ENCODE results near the gene NAPG.
"Not testable (repeated sequence)": the region's sequence is repeated elsewhere in the genome, so short reads cannot be mapped to it uniquely, and the experiment has no call there.

Gene NAPG

DNA sequence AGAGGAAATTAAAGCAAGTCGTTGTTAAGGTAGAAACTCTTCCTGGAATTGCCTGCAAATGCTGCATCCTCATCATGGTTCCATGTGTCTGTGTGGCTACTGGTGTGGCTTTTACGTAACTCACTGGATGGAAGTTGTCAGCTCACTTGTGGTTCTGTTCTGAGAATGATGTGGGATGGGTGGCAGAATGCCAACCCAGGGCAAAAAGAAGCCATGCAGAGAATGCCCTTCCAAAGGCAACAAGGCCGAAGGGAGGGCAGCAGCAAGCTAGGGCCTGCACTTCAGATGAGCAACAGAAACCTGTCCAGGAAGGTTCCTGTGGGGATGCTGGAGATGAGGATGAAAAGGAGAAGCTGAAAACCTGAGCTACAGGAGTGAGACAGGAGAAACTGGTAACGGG, 10.4 kb upstream of the NAPG start:
- no peak for DNase-seq

DNA sequence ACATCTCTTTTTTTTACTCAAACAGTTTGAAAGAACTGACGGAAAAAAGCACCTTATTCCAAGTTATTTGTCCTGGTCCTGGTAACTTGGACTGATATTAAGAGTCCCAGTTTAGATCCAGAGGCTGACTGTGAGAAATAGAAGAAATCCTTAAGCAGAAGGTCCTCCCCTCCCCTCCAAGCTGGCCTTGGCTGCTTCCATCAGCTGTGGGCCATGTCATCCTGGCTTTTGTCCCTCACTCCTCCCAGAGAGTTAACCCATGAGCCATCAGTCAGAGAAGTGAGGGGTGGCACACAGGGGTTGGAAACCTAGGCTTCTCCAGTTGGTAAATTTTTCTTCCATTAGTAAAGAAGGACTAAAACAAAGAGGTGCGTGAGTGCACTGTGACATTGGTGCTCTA, 9.7 kb upstream of the NAPG start:
- no peak for DNase-seq

DNA sequence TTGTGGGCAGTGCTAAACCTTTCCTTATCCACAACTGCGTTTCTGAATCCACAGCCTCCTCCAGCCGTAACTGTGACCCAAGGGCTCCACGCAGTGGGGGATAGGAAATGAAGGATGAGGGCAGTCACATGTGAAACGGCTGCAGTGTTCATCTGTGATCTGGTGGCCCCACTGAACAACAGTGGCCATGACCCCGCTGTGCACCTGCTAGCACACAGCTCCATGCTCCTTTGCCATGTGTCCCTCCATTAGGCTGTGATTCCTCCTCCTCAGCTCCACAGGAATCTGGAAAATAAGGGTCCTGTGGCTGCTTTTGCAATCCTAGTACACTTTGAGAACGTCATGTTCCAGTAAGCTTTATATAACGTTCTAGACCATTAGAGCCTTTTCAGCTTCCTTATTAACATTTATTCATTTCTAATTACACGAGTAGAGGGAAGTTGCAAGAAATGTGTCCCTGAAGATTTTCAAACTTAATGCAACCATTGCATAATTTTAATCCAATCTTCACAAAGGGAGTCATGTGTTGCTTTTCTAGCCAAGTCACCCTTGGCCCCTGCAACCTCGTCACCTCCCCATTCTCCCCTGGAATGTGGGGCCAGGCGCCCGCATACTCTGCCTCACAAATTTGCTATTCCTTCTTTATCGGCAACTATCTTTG, 7.1 kb upstream of the NAPG start:
- no peak for DNase-seq

DNA sequence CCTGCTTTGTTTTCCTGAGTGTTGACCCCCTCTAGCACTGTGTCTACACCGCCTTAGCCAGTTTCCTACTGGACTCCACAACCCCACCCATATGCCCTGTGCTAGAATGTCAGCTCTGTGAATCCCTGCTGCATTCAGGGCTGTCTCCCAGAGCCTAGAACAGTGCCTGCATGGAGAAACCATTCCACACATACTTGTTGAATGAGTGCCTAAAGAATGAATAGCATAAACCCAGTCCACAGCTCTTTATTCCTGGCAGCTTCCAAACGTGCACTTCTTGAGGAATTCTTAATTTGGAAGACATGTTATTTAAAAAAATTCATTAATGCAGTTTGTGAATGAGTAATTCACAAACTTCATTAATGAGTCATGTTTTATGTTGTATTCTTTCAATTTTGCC, 6.5 kb upstream of the NAPG start:
- no peak for DNase-seq

DNA sequence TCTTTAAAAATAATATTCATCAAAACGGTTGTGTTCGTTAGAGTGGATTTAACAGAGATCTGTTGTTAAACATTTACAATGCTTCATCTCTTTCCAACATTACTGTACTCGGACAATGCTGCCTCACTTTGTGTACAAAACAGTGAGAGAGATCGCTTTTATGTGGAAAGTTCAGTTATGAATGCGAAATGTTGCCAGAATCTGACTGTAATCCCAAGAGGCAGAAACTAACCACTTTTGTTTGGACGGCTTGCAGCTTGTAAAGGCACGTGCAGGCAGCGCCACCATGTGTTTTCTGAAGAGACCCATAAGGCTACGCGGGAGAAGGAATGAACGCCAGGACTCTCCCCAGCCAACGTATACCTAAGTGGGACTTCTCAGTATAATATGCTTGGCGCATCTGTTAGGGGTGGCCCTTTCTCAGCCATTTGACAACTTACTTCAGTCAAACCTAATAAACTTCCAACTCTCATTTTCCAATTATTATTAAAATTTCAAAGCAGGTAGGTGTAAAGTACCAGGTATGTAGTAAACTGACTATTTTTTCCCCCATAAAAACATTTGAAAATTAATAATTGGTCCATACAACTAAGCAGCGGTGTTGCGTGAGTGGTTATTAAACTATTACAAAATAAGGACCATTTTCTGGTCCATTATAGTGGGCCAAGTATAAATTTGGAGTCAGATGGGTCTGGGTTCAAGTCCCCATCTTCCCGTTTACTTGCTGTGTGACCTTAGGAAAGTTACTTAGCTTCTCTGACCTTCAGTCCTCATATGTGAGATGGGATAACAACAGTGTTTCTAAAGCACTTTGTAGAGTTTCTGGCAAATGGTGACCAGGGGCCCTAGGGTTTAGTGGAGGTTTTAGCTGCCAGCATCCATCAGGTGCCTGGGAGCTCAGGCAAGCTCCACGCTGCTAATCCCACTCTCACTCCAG, 5.6 kb upstream of the NAPG start:
- DNase-seq = peak; percentile 54

DNA sequence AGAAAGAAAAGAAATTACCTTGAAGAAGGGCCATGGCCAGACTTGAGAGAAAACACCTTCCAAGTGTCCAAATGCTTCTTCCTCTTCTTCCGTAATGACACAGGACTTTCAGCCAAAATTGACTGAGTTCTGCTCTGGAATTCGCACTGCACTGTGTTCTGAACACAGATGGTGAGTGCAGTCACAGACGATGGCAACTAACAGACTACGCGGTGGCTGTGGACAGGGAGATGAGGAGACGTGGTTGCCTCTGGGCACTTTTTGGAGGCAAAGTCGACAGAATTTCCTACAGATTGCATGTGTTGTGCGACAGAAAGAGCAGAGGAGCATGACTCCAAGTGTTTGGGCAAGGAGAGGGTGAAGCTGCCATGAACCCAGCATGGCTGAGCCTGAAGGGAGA, 4.3 kb upstream of the NAPG start:
- no peak for DNase-seq

DNA sequence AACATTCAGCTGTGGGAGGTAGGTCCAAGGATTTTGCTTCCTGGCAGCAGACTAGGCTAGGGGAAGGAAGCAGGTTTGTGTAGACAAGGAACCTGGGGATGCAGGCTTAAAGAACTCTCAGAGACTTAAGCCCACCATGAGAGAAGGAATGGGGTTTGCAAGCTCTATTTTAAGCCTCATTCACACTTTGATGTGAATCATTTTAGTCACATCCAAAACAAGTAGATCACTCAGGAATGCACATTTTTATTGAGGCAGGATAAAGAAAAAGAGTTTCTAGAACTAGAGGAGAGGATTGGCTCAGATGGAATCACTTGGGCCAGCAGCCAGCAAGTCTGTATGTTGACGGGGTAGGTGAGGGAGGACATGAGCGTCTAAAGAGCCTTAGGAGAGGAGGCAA, 3.3 kb upstream of the NAPG start:
- DNase-seq = no peak

DNA sequence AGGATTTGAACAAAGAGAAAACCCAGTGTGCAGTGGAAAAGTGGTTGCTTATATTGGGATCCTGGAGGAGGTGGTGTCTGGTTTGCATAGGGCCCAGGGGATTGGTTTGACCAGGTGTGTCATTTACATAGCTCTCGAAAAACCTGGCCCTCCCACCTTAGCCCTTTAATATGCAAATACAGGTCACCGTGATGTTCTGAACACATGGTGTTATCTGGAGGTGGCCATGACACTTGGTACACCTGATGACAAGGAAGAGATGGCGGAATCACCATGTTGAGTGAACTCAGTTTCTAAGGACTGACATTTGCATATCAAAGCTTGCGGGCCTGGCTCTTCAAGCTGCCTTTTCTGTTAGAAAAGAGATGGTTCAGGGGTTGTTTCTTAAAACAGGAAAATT, 2.3 kb upstream of the NAPG start:
- no peak for DNase-seq

DNA sequence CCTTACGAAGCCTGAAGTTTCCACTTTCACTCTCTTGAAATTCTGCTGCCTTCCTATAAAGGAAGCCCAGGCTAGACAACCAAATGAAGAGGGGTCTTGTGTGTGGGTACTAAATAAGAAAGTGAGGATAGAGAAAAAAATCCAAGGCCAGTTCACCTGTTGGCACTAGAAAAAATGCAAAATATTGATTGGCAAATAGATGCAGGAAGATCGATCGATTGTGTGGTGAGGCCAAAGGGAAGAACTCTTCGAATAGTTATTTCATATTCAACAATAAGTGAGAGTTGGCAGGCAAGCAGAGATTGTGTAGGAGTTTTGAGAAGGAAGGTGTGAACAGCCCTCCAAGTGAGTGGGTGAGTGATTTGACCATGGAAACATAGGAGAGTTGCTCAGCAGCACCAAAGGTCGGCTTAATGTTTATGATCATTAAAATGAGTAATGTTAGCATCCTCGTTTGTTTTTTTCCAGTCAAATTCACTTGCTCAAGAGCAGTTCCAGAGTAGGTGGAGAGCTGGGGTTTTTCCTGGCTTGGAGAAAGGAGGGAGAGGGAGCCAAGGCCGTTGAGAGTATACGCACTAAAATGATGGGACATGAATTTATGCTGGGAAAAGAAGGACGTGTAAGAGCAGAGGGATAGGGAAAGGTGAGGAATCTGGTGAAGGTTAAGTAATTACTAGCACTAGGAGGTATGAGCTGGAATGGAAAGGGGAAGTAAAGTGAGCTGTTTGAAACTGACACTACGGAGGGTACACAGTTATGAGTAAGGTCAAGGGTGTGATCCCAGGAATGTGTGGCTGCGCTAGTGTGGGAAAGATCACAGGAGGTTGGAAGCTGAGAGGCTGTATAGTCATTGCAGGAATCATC, 1.1 kb upstream of the NAPG start:
- DNase-seq = no peak

DNA sequence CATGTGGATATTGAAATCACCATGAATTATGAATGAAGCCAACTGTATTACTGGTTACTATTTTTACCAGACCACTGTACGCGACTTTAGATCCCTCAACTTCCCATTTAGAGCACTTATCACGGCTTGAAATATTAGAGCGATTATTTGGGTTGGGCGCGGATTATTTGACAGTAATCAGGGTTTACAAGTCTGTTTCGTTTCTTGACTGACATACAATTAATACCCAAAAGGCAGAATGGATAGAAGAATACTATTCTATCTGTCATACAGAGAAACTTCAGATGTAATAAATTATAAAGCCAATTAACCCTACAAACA, 496 bp upstream of the NAPG start:
- no peak for DNase-seq

DNA sequence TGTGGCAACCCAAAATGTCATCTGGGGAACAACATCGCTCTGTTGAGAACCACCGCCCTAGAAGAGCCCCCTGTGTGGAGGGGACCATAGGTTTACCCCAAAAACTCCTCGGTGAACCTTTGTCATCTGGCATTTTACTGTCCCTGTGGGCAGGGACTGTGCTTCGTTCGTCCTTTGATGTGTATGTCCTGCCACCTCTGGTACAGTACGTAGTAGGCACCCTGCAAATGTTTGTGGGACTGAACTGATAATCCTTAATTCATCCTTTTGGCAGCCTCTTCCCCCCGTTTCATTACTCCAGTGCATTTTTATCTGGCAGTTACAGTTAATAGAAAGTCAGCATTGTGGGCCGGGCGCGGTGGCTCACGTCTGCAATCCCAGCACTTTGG, 728 bp downstream of the NAPG start:
- no peak for DNase-seq

DNA sequence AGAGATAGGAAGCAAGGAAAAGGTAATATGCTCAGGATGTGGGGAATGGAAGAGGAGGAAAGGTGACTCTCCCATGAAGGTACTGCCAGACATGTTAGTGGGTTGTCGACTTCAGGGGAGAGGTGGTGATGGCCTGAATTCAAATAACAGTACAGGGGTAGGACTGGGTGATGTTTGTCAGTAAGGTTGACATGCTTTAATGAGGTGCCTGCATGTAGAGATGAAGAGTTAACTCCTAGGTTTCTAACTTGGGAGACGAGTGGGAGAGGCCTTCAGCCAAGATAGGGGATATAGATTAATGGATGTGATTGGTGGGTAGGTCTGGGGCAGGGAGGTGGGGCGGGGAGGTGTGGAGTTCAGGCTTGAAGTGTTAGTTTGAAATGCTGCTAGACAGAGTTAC, 2.6 kb downstream of the NAPG start:
- no peak for DNase-seq

DNA sequence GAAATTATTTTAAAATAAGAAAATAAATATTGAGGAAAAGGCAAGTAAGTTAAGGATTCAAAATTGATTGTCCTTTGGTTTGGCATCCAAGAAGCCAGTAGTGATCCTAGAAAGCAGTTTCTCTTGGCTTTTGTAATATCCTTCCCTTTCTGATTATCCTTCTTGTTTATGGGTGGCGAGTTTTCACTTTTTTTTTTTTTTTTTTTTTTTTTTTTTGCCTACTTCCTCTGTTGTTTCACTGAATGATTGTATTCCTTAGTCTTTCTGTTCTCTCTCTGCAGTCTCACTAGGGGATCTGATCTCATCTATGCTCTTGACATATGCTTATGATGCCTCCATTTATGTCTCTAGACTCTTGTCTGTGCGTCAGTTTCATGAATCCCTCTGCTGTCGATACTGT, 4.2 kb downstream of the NAPG start:
- DNase-seq = no peak

DNA sequence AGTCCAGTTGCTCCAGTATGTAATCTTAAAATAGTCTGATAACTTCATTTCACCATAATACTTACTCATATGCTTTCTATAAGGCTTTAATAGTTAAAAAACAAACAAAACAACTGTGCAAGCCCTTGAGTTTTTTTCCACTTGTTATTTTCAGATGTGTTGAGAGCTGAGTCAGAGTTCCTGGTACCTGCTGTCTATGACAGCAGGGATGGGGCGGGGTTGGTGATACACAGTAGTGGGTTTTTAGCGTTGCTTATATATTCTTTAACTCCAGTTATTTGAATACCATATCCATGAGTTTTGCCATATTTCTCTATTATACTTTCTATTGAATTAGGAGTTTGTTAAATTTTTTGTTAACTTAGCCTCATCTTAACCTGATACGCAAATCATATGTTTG, 5.0 kb downstream of the NAPG start:
- DNase-seq = peak; percentile 43

DNA sequence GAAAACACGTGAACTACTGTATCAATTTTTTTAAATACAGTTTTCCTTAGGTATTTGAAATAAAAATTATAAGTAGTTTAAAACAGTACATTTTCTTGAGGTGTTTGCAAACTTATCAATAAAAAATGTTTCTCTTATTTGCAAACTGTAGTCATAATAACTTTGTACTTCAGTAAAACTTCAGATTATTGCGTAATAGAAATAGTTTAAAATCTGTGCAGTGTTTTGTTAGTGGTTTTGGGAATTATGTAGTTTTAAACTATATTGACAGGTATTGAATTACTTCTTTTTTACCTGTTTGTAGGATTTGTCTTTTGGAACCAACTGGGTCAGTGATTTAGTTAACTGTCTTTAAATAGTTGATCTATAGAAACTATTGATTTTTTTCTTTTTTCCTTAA, 7.3 kb downstream of the NAPG start:
- DNase-seq = no peak

DNA sequence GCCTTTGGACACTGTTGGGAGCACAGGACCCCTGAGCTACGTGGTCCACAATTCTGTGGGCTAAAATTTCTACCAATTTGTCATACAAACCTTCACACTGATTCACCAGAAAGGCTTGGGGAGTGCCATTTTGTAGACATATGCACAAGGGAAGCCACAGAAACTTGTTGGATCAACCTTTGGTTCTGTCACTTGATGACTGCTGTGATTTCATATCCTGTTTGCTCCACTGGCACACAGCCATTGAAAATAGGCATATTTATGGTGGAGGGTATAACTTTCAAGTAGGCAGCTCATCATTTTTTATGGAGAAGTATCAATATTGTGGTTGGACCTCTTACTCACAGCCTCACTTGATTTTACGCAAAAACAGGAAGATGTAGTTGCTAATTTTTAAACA, 10.5 kb downstream of the NAPG start:
- no peak for DNase-seq

DNA sequence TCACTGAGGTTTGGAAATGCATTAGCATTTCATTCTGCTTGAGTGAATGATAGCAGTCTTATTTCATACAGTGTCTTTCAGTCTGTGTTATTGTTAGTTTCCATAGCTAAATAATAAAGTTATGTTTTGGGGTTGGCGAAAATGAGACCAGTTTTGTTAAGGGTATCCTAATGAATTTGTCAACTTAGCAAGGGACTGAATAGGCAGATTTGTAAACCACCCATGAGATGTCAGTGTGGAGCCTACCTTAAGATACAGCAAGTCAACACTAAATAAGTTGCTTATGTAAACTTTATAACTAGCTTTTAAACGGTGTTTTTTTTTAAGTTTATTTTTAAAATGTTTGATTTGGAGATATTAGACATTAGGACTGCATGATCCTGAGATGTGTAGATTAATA, 11.9 kb downstream of the NAPG start:
- DNase-seq = no peak

DNA sequence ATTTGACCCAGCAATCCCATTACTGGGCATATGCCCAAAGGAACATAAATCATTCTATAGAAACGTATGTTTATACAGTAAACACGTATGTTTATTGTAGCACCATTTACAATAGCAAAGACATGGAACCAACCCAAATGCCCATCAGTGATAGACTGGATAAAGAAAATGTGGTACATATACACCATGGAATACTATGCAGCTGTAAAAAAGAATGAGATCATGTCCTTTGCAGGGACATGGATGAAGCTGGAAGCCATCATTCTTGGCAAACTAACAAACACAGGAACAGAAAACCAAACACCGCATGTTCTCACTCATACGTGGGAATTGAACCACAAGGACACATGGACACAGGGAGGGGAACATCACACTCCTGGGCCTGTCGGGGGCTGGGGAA, 13.3 kb downstream of the NAPG start:
- DNase-seq = not testable (repeated sequence)

DNA sequence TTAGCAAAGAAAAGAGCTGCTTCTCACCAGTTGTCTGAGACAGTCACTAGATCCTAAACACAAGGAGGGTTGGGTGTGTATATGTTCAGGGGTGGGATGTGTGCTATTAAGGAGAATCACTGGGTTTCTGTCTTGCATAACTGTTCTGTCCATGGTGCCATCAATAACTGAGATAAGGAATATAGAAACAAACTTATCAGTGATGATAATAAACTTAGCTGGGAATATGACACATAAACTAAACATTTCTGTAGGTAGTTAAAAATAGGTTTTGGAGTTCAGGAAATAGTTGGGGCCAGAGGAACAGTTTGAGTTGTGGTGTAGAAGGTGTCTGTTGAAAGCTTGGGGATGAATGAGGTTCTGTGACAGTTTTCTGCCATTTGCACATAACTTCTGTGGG, 17.4 kb downstream of the NAPG start:
- no peak for DNase-seq

DNA sequence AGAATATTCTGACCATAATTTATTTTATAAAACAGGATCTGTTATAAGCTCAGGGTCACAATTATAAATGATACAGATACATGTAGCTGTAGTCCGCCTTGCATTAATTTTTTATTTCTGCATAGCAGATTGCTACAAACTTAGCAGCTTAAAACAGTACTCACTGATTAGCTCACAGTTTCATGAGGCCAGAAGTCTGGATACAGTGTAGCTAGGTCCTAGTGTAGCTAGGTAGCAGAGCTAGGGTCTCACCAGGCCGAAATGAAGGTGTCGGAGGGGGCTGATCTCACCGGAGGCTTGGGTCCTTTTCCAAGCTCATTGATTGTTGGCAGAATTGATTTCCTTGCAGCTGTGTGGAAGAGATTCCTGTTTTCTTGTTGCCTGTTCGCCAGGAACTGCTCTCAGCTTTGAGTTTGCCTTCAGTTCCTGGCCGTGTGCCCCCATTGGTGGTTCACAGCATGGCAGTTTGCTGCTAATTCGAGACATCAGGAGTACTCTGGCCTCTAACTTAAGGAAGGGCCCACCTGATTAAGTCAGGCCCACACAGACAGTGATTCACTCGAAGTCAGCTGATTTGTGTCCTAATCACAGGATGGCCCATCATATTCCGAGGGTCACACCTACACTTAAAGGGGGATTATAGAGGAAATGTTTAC, 18.4 kb downstream of the NAPG start:
- no peak for DNase-seq

DNA sequence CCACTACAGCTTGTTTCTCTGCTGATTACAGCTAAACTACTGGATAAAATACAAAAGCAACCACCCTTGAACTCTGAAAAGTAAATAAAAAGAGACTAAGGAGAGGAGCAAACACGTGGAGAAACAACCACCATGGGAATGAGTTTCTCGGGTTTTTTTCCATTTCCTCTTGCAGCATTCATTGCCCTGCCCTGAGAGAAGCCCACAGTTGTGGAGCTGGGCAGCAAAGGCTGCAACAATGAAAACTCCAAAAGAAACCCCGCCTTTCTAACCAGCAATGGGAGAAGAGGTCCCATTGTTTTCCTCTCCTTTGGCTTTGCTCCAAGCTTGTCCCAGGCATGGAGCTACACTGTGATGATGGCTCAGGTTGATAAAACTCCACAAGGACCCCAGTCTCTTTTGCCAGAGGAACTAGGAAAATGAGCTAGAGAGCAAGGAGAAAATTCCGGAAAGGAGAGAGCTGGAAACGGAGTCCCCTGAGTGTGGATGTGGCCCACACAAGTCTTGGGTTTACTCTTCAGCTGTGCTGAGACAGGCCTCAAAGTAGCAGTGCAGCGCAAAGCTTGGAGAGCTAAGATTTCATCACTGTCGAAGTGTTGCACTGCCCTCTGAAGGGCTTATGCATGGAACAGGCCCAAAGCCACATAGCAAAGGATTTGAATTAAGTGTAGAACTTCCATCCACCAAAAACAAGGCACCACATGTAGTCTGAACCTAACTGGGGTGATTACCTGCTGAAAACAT, 20.9 kb downstream of the NAPG start:
- DNase-seq = no peak

DNA sequence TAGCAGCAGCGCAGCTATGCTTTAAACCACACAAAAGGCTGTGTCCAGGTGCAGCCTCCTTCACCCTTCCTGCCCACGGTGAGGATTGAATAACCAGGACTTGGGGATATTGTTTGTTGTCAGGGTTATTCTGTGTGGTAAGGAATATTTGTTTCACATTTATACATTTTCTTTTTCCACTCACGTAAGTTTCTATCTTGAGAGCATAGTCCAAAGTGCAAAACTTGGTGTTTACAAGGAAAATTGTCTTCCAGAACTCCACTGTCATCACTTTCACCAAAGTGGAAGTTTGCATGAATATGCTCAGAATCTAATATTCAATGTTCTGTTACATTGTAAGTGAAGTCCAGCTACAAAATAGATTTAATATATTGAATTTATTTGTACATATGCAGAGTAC, 26.4 kb downstream of the NAPG start:
- DNase-seq = no peak

DNA sequence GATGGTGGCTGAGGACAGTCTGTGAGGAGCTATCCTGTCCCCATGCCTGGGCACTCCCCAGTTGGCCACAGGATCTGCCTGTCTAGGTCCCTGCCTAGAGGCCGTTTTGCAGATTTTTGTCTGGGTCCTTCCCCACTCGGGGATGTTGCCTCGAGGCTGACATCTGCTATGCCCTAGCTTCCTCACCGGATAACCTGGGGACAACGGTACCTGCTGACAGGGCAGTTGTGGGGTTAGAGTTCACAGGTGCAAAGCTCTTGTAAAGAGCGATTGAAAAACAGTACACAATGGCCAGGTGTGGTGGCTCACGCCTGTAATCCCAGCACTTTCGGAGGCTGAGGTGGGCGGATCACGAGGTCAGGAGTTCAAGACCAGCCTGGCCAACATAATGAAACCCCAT, 30.4 kb downstream of the NAPG start:
- DNase-seq = not testable (repeated sequence)

All from stimulated activated CD4-positive, alpha-beta T cell treated with anti-CD3 and anti-CD28 coated beads, Interleukin-4, amount 100 ng/mL, for 1 hour (primary cell).